OCI-LY1 (cell line): ENCODE measurements around the gene ECSCR.

Source experiments
- CTCF ChIP-seq: fragments of 200-600 bp; sonication (generic), shearing (Covaris generic); IDR thresholded peaks from 2 replicates; pipeline ENCODE4 v1.5.1; 2017; ENCODE audit warnings: mild to moderate bottlenecking, antibody characterized with exemption, low read length, moderate library complexity, mixed read lengths
- EZH2 ChIP-seq: fragments of 200-600 bp; sonication (generic), shearing (Covaris generic); IDR thresholded peaks from 2 replicates; pipeline ENCODE4 v1.8.0; 2017; ENCODE audit warnings: borderline replicate concordance, mixed run types, mild to moderate bottlenecking, antibody characterized with exemption, low read length, moderate library complexity, mixed read lengths

- TF ChIP-seq CTCF (no peak), EZH2 (no peak)
Measured at GRCh38 chr5:139454568-139455290, 7.8 kb downstream of the ECSCR start.
